Left lung (tissue), 10 donors: ENCODE data around the gene APOBEC3F. TPM values are rescaled to one million over a fixed set of nuclear protein-coding genes. Genes with fewer than 3 reads are reported as not detected.

Experiments used
- ATAC-seq: fragments of 200-7000 bp; cut with Tn5 transposase; one replicate; pipeline ENCODE4 v1.9.1; 2020; ENCODE audit warnings: moderate library complexity
- DNase-seq, 4 donors: peaks; one replicate each; pipeline ENCODE4 v3.0.0-alpha.2; 2013 to 2020
- H3K27ac ChIP-seq, 2 donors: fragments of 200-600 bp; sonication (generic) in 1 of 2; one replicate each; pipeline versions ENCODE4 v1.5.0 to v1.8.0; 2020 to 2021
- H3K27me3 ChIP-seq, 2 donors: fragments of 200-600 bp; sonication (generic) in 1 of 2; one replicate each; pipeline versions ENCODE4 v1.5.0 to v1.8.0; 2020 to 2021
- H3K36me3 ChIP-seq, 2 donors: fragments of 200-600 bp; sonication (generic) in 1 of 2; one replicate each; pipeline versions ENCODE4 v1.5.0 to v1.8.0; 2020 to 2021
- H3K4me1 ChIP-seq, 2 donors: fragments of 200-600 bp; one replicate each; pipeline ENCODE4 v1.8.0; 2021
- H3K4me3 ChIP-seq, 2 donors: fragments of 200-600 bp; sonication (generic) in 1 of 2; one replicate each; pipeline versions ENCODE4 v1.5.0 to v1.8.0; 2020 to 2021; ENCODE audit warnings: mild to moderate bottlenecking in 1 of 2
- H3K9me3 ChIP-seq, 2 donors: fragments of 200-600 bp; sonication (generic) in 1 of 2; one replicate each; pipeline versions ENCODE4 v1.5.0 to v1.8.0; 2020 to 2021
- CTCF ChIP-seq, 2 donors: fragments of 200-600 bp; sonication (generic) in 1 of 2; IDR thresholded peaks; one replicate each; pipeline versions ENCODE4 v1.5.0 to v1.8.0; 2021; ENCODE audit warnings: antibody characterized with exemption in 2 of 2
- intact Hi-C, 2 donors: fragments of 100-400 bp; cut with DNase I; formaldehyde crosslinking; loops; one replicate each; pipeline versions ENCODE4 v1.11.2 to v1.14.2; 2022
- polyA plus RNA-seq, 6 donors: library from polyadenylated mRNA; unstranded; fragments of 120-200 nt; gene quantifications; one replicate each; pipeline ENCODE4 v1.2.1, GENCODE V29; 2013; ENCODE audit not compliant: insufficient read length in 6 of 6
- total RNA-seq, 2 donors: library from RNA; stranded (reverse); fragmentation: NEBNext Ultra II Directional; extraction: Animal tissue kit (Norgen Biotek cat#: 25700); gene quantifications; one replicate each; pipeline ENCODE4 v1.2.1, GENCODE V29; 2021
- donor health status: DM: no; HTN: yes; CAD: no.
- donor health status: DM: no; HTN: no; CAD: no.

Gene APOBEC3F
- total and polyA plus RNA-seq, 8 donors = 11.0 to 14.3 (median 11.9) TPM

GRCh38 chr22:39098026-39098425, 57.4 kb downstream of the APOBEC3F start:
- ATAC-seq (no peak), DNase-seq (no peak)
- Histone ChIP-seq H3K4me3 (no peak overlapping the region), H3K27me3 (no peaks in the 10 kb centered on the region), H3K36me3 (no peaks in the 10 kb centered on the region), H3K9me3 (no peaks in the 10 kb centered on the region), H3K4me1 (peaks cover 7 to 34% of the 10 kb centered on the region in 2 donors), H3K27ac (peak overlapping the region in 1 of 2 donors; percentile 42)
- no peak for TF ChIP-seq CTCF (IDR thresholded peaks at IDR 0.05)
- intact Hi-C loops = no loop called here

- ATAC-seq = no peak
- peaks cover 7 to 28% of the 10 kb centered on the region in 2 donors for H3K4me1 ChIP-seq
- no peak overlapping the region for H3K4me3 ChIP-seq
- no peak for TF ChIP-seq CTCF (IDR thresholded peaks at IDR 0.05)
- intact Hi-C loops = no loop called here
- no peak overlapping the region for H3K27ac ChIP-seq
- no peak for DNase-seq
- no peaks in the 10 kb centered on the region for H3K9me3 ChIP-seq
- H3K27me3 ChIP-seq = no peaks in the 10 kb centered on the region
- H3K36me3 ChIP-seq = no peaks in the 10 kb centered on the region
These were observed 57.9 kb downstream of the APOBEC3F start for GRCh38 chr22:39098576-39098975.

DNA sequence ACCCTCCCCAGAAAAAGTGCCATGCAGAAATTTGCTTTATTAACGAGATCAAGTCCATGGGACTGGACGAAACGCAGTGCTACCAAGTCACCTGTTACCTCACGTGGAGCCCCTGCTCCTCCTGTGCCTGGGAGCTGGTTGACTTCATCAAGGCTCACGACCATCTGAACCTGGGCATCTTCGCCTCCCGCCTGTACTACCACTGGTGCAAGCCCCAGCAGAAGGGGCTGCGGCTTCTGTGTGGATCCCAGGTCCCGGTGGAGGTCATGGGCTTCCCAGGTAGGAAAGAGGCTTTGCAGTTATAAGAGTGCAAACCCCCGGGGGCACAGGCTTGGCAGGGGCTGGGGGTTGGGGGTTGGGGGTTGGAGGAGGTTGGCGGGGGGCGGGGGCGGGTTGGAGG, 60.6 kb downstream of the APOBEC3F start:
- no peak for ATAC-seq

GRCh38 chr22:39103431-39103830, 62.8 kb downstream of the APOBEC3F start:
- H3K4me3 ChIP-seq = no peak overlapping the region
- no peaks in the 10 kb centered on the region for H3K27me3 ChIP-seq
- H3K4me1 ChIP-seq = peaks cover 0 to 8% of the 10 kb centered on the region in 2 donors
- intact Hi-C loops = no loop called here
- TF ChIP-seq CTCF (IDR thresholded peaks at IDR 0.05) = no peak
- ATAC-seq (no peak), DNase-seq (no peak)
- H3K9me3 ChIP-seq = no peaks in the 10 kb centered on the region
- no peaks in the 10 kb centered on the region for H3K36me3 ChIP-seq
- H3K27ac ChIP-seq = no peak overlapping the region

More for the DNA sequence above, 60.6 kb downstream of the APOBEC3F start:
- H3K36me3 ChIP-seq = no peaks in the 10 kb centered on the region
- no peaks in the 10 kb centered on the region for H3K9me3 ChIP-seq
- no peak overlapping the region for H3K27ac ChIP-seq
- no peak for TF ChIP-seq CTCF (IDR thresholded peaks at IDR 0.05)
- H3K27me3 ChIP-seq = no peaks in the 10 kb centered on the region
- peak in 1 of 4 donors; percentile 25 for DNase-seq
- no peak overlapping the region for H3K4me3 ChIP-seq
- H3K4me1 ChIP-seq = peaks cover 7 to 24% of the 10 kb centered on the region in 2 donors
- intact Hi-C loops = no loop called here

Other genes with a start within 250 kb of the APOBEC3F start
- 10 to 100 TPM; 16.3 to 21.5 TPM for gene DNAL4, start 246.7 kb upstream of the APOBEC3F start, total RNA-seq
- gene DNAL4, start 246.7 kb upstream of the APOBEC3F start, polyA plus RNA-seq = 10 to 100 TPM; 32.7 to 36.4 (median 34.9) TPM
- 1 to 10 TPM; 4.5 to 5.3 TPM for gene NPTXR, start 196.8 kb upstream of the APOBEC3F start, total RNA-seq
- gene NPTXR, start 196.8 kb upstream of the APOBEC3F start, polyA plus RNA-seq = 10 to 100 TPM in 3 of 6 donors, 1 to 10 TPM in 3; 7.0 to 13.3 (median 10.0) TPM
- gene CBX6, start 168.6 kb upstream of the APOBEC3F start, total RNA-seq = 10 to 100 TPM; 63.0 to 80.0 TPM
- gene CBX6, start 168.6 kb upstream of the APOBEC3F start, polyA plus RNA-seq = 10 to 100 TPM; 22.0 to 46.3 (median 40.6) TPM
- 10 to 100 TPM in 1 of 2 donors, 1 to 10 TPM in 1; 2.4 to 25.5 TPM for gene APOBEC3A, start 83.3 kb upstream of the APOBEC3F start, total RNA-seq
- under 1 TPM in 3 of 6 donors, not detected in 3; 0.38 to 0.52 (median 0.41) TPM for gene APOBEC3A, start 83.3 kb upstream of the APOBEC3F start, polyA plus RNA-seq
- gene APOBEC3B, start 58.5 kb upstream of the APOBEC3F start, total RNA-seq = 1 to 10 TPM; 1.9 to 9.5 TPM
- 1 to 10 TPM; 3.0 to 9.8 (median 7.2) TPM for gene APOBEC3B, start 58.5 kb upstream of the APOBEC3F start, polyA plus RNA-seq
- 10 to 100 TPM; 25.7 to 36.1 TPM for gene APOBEC3C, start 26.6 kb upstream of the APOBEC3F start, total RNA-seq
- gene APOBEC3C, start 26.6 kb upstream of the APOBEC3F start, polyA plus RNA-seq = 10 to 100 TPM; 22.3 to 27.8 (median 25.9) TPM
- gene APOBEC3D, start 19.7 kb upstream of the APOBEC3F start, total RNA-seq = 1 to 10 TPM; 3.7 to 5.5 TPM
- 1 to 10 TPM; 2.7 to 4.4 (median 3.9) TPM for gene APOBEC3D, start 19.7 kb upstream of the APOBEC3F start, polyA plus RNA-seq
- gene APOBEC3G, start 36.4 kb downstream of the APOBEC3F start, total RNA-seq = 10 to 100 TPM in 1 of 2 donors, 1 to 10 TPM in 1; 8.2 to 15.7 TPM
- 10 to 100 TPM; 14.2 to 19.1 (median 16.3) TPM for gene APOBEC3G, start 36.4 kb downstream of the APOBEC3F start, polyA plus RNA-seq
- 1 to 10 TPM in 1 of 2 donors, under 1 TPM in 1; 0.94 to 1.3 TPM for gene APOBEC3H, start 56.4 kb downstream of the APOBEC3F start, total RNA-seq
- gene APOBEC3H, start 56.4 kb downstream of the APOBEC3F start, polyA plus RNA-seq = under 1 TPM in 2 of 6 donors, not detected in 4; 0.23 to 0.27 TPM
- gene CBX7, start 111.8 kb downstream of the APOBEC3F start, total RNA-seq = 10 to 100 TPM; 17.1 to 17.7 TPM
- 1 to 10 TPM; 7.4 to 9.3 (median 8.2) TPM for gene CBX7, start 111.8 kb downstream of the APOBEC3F start, polyA plus RNA-seq
- 10 to 100 TPM; 21.9 to 28.2 TPM for gene PDGFB, start 204.1 kb downstream of the APOBEC3F start, total RNA-seq
- gene PDGFB, start 204.1 kb downstream of the APOBEC3F start, polyA plus RNA-seq = 10 to 100 TPM; 16.0 to 27.5 (median 22.8) TPM